Hematopoietic multipotent progenitor cell (in vitro differentiated cells): ENCODE results near the gene MYB. TPM values are rescaled to one million over a fixed set of nuclear protein-coding genes. Genes with fewer than 3 reads are reported as not detected.
A peak's percentile ranks its signal among the peaks of the same experiment; 100 is the strongest.
"Not testable (repeated sequence)": the region's sequence is repeated elsewhere in the genome, so short reads cannot be mapped to it uniquely, and the experiment has no call there.

ENCODE experiments used
- DNase-seq, 3 donors: peaks; one replicate each; pipeline ENCODE4 v3.0.0-alpha.2; 2011 to 2015; ENCODE audit warnings: low read depth in 2 of 3, low spot score in 2 of 3
- total RNA-seq: library from RNA; depleted of rRNA; stranded (reverse); fragments of >200 nt; gene quantifications from one replicate; pipeline ENCODE4 v1.2.3, GENCODE V29; 2012

Gene MYB
- total RNA-seq, 1 donor, result 250 TPM

GRCh38 chr6:135243871-135244796 is 63.0 kb downstream of the MYB start:
- no peak for DNase-seq

GRCh38 chr6:135244805-135245204 is 63.7 kb downstream of the MYB start:
- DNase-seq, result no peak

DNA sequence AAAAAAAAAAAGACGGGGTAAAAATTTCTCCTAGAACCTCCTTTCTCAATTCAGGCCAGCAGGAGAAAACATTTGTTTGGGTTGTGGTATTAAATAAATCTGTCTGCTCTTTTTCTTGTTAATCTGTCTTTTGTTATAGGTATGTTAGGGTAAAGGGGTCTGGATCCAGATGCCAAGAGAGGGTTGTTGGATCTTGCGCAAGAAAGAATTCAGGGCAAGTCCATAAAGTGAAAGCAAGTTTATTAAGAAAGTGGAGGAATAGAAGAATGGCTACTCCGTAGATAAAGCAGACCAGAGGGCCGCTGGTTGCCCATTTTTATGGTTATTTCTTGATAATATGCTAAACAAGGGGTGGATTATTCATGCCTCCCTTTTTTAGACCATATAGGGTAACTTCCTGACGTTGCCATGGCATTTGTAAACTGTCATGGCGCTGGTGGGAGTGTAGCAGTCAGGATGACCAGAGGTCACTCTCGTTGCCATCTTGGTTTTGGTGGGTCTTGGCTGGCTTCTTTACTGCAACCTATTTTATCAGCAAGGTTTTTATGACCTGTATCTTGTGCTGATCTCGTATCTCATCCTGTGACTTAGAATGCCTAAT is 65.4 kb downstream of the MYB start:
- DNase-seq, result not testable (repeated sequence)

DNA sequence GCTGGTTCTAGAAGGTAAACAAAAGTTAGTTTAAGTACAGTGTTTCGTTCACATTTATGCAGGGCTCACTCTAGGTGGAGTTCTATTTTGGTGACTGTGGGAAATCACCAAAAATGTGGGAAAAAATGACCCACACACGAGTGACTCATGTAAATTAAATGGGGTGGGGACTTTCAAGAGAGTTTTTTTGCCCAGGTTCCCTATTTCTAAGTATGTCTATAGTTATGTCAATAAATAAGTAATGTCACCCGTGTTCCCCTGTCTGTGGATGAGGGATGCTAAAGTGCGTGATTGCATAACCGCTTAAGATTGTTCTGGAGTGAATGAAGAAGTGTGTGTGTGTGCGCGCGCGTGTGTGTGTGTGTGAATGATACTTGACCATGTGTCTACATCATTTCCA is 69.1 kb downstream of the MYB start:
- peak in 2 of 3 donors; percentile 44 to 54 for DNase-seq

DNA sequence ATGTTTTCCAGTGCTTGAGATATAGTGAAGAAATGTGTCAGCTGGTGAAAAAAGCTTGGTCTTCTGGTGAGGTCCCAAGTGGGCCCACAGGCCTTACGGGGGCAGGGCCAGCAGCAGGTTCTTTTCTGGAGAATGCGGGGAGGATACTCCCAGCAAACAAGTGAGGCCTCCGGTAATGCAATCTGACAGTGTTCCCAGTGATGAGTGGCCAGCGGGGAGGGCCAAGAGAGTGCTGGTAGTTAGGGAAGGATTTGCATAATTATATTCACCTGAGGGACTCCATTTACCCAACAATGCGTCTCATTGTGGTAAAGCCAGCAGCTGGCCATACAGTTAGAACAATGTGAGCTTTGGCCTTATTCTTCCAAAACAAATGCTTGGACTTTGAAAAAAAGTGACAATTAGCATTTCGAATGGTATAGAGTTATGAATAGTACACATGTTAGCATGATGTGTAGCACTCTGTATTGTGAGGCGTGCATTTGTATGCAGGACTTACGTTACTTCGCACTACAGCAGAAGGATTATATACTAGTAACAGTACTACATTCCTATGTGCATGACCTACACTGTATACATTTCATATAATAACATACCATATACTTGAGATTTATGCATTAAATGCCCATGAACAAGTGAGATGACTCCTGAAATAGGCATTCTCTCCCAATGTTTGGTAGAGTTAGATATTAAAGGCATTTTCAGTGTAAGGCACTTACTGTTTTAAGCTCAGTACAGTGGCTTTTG is 69.8 kb downstream of the MYB start:
- DNase-seq, result no peak

GRCh38 chr6:135251498-135252441 is 70.7 kb downstream of the MYB start:
- DNase-seq, result no peak

- no peak for DNase-seq
Measured at GRCh38 chr6:135254471-135254870, 73.4 kb downstream of the MYB start.

- DNase-seq, result no peak
Measured at GRCh38 chr6:135256866-135257265, 75.8 kb downstream of the MYB start.

DNA sequence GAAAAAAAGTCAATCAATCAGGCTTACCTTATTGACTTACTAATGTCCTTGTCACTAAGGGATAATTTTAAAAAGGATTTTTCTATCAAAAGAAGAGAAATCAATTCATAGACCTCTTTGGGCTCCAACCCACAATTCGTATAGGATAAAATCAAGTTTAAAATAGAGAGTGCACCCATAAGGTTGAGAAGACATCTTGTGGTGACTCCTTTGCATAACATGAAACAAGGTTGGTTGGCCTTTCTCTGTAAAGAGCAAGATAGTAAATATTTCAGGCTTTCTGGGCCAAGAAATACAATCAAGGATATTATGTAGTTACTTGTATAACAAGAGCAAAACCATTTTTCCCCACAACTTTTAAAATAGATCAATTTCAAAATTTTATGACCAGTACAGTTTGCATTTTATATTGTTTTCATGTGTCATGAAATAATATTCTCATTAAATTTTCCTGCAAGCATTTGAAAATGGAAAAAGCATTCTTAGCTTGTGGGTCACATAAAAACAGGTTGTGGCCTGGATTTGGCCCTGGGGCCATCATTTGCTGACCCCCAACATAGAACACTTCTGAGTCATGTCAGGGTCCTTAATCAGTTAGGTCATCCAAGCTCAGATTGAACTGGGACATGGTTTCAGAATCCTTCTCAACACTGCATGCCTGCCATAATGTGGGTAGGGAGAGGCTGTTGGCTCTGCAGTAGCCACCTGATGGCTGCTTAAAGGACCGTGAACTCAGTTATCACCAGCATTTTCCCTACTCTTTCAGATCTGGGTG is 76.7 kb downstream of the MYB start:
- DNase-seq, result peak in 1 of 3 donors; percentile 35

- DNase-seq, result no peak
Measured at GRCh38 chr6:135258970-135259369, 77.9 kb downstream of the MYB start.

DNA sequence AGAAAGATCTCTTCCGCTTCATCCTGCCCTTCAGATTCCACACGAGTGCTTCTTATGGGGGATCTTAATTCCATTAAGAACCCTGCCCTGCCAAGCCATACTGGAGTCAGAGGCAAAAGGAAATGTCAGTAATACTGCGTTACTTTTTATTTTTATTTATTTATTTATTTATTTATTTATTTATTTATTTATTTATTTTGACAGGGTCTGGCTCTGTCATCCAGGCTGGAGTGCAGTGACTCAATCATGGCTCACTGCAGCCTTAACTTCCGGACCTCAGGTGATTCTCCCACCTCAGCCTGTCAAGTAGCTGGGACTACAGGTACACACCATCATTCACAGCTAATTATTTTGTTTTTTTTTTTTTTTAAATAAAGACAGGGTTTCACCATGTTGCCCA is 79.5 kb downstream of the MYB start:
- DNase-seq, result no peak

DNA sequence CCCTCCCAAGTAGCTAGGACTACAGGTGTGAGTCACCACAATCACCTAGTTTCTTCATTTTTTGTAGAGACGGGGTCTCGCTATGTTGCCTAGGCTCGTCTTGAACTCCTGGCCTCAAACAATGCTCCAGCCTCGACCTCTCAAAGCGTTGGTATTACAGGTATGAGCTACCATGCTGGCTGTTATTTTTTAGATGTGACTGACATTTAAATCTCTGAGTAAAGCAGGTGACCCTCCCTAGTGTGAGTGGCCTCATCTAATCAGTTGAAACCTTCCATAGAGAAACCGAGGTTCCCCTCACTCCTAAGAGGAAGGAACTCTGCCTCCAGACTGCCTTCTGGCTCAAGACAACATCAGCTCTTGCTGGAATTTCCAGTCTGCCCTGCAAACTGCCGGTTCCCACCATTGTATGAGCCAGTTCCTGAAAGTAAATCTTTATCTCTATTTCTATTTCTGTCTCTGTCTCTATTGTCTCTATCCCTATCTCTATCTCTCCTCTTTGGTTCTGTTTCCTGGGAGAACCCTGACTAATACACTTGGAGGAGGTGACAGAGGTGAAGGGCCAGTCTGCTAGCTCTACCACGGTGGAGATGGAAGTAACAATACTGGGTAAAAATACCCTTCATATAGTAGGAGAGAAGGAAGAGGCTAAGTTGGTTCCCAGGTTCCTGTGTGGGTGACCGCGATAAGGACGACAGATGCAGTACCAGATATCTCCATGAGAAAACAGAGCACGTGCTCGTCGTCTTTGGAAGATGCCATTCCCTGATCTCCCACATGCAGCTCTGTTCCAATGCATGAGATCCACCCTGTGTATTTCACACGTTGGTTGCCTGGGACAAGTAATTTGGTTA is 81.0 kb downstream of the MYB start:
- DNase-seq, result peak in 2 of 3 donors; percentile 37 to 43

DNA sequence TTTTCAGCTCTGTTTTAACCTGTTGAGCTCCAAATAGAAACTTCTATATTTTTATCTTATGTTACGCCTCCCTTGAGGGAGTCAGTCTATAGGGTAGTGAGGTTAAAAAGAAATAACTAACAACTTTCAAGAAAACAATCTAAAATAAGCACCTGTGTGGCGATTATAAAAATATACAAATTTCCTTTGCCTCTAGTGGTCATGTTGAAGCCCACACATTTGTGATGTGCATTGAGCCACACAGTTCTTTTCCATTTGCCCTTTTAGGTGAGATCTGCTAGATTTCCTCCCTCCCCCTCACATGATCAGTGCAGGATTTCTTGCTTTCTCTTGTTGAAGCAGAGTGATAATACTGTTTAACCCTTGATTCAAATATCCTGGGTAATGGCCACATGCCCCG is 84.2 kb downstream of the MYB start:
- DNase-seq, result no peak

- no peak for DNase-seq
Measured at GRCh38 chr6:135266675-135267074, 85.6 kb downstream of the MYB start.

- no peak for DNase-seq
Measured at GRCh38 chr6:135267085-135267484, 86.0 kb downstream of the MYB start.

DNA sequence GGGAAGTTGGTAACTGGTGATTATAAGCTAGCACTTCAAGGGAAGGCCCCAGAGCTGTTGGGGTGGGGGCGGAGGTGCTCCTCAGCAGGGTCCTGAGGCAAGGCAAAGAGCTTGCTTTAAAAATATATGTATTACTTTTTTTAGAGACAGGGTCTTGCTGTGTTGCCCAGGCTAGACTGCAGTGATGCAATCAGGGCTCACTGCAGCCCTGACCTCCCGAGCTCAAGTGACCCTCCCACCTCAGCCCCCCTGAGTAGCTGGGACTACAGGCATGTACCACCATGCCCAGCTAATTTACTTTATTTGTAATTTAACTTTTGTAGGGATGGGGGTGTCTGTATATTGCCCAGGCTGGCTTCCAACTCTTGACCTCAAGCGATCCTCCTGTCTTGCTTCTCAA is 87.2 kb downstream of the MYB start:
- DNase-seq, result no peak

- no peak for DNase-seq
Measured at GRCh38 chr6:135268740-135269139, 87.6 kb downstream of the MYB start.
